PC-3 (cell line): Measurements from ENCODE around the gene CTNND1. TPM values are rescaled to one million over a fixed set of nuclear protein-coding genes. Genes with fewer than 3 reads are reported as not detected.

Experiments used
- ATAC-seq: fragments of 200-7000 bp; cut with Tn5 transposase; 2 replicates; pipeline ENCODE4 v1.9.1; 2020; ENCODE audit warnings: mild to moderate bottlenecking, moderate library complexity
- BruUV-seq: library from RNA; stranded (reverse); fragments of 400-500 nt; replicated peaks from 2 replicates; lab custom pipeline; 2021; lab: Mats Ljungman, UMichigan
- CTCF ChIA-PET: fragments of 300-600 bp; sonication (Branson Sonifier 250); formaldehyde crosslinking; loops from one replicate; lab custom pipeline; 2022; ENCODE audit warnings: antibody characterized with exemption; lab: Charles Lee
- POLR2A ChIA-PET: fragments of 300-600 bp; sonication (Branson Sonifier 250); formaldehyde crosslinking; loops from one replicate; lab custom pipeline; 2022; ENCODE audit warnings: antibody characterized with exemption; ENCODE audit not compliant: unreplicated experiment; lab: Charles Lee
- DNase-seq: peaks from one replicate; pipeline ENCODE4 v3.0.0-alpha.2; 2015
- H2AFZ ChIP-seq: fragments of 300-600 bp; sonication (generic); 2 replicates; pipeline ENCODE4 v1.6.0; 2016; ENCODE audit warnings: antibody characterized with exemption, low read length
- H3F3A ChIP-seq: fragments of 300-600 bp; sonication (generic); one replicate; pipeline ENCODE4 v1.6.0; 2017; ENCODE audit warnings: antibody characterized with exemption, low read length, control low read depth, mild to moderate bottlenecking; ENCODE audit not compliant: unreplicated experiment
- H3K27ac ChIP-seq: fragments of 300-600 bp; sonication (generic); 2 replicates; pipeline ENCODE4 v1.5.1; 2016; ENCODE audit warnings: mild to moderate bottlenecking, low read length
- H3K27me3 ChIP-seq: fragments of 300-600 bp; sonication (generic); 2 replicates; pipeline ENCODE4 v1.6.1; 2016; ENCODE audit warnings: low read length, mixed read lengths
- H3K36me3 ChIP-seq: fragments of 300-600 bp; sonication (generic); 2 replicates; pipeline ENCODE4 v1.6.1; 2016; ENCODE audit warnings: low read depth, mixed run types, low read length, mixed read lengths
- H3K4me1 ChIP-seq: fragments of 300-600 bp; sonication (generic); 2 replicates; pipeline ENCODE4 v1.5.1; 2016; ENCODE audit warnings: low read length; ENCODE audit not compliant: insufficient read depth
- H3K4me2 ChIP-seq: fragments of 300-600 bp; sonication (generic); 2 replicates; pipeline ENCODE4 v1.6.0; 2016; ENCODE audit warnings: low read length
- H3K4me3 ChIP-seq: fragments of 300-600 bp; sonication (generic); 2 replicates; pipeline ENCODE4 v1.5.1; 2016; ENCODE audit warnings: mild to moderate bottlenecking, low read length, mixed read lengths
- H3K79me2 ChIP-seq: fragments of 300-600 bp; sonication (generic); 2 replicates; pipeline ENCODE4 v1.6.1; 2017; ENCODE audit warnings: low read length, mixed read lengths
- H3K9ac ChIP-seq: fragments of 300-600 bp; sonication (generic); 2 replicates; pipeline ENCODE4 v1.6.0; 2016; ENCODE audit warnings: mild to moderate bottlenecking, low read length
- H3K9me2 ChIP-seq: fragments of 300-600 bp; sonication (generic); replicated peaks from 2 replicates; pipeline ENCODE4 v1.6.1; 2016; ENCODE audit warnings: mixed run types, low read length, mixed read lengths
- H3K9me3 ChIP-seq: fragments of 300-600 bp; sonication (generic); 2 replicates; pipeline ENCODE4 v1.6.1; 2016; ENCODE audit warnings: low read length, mixed read lengths
- H4K20me1 ChIP-seq: fragments of 300-600 bp; sonication (generic); 2 replicates; pipeline ENCODE4 v1.6.1; 2016; ENCODE audit warnings: low read length, mixed read lengths
- EZH2 ChIP-seq: fragments of 300-600 bp; sonication (generic); IDR thresholded peaks from one replicate; pipeline ENCODE4 v1.6.1; 2017; ENCODE audit warnings: antibody characterized with exemption, mild to moderate bottlenecking, low read length; ENCODE audit not compliant: unreplicated experiment
- EZH2phosphoT487 ChIP-seq: fragments of 300-600 bp; sonication (generic); IDR thresholded peaks from 2 replicates; pipeline ENCODE4 v1.6.1; 2018; ENCODE audit warnings: mild to moderate bottlenecking, antibody characterized with exemption, low read length, borderline replicate concordance
- intact Hi-C: fragments of 100-400 bp; cut with micrococcal nuclease; formaldehyde crosslinking; loops from 2 replicates; pipeline ENCODE4 v1.9.0; 2023
- total RNA-seq: library from RNA; depleted of rRNA; stranded (reverse); fragments of >200 nt; gene quantifications from 2 replicates; pipeline ENCODE4 v1.2.3, GENCODE V29; 2014
- TF ChIP-seq, protein P1 (sequence below): fragments of 300-600 bp; sonication (generic); conservative IDR thresholded peaks from 2 replicates; pipeline ENCODE4 v1.5.1; 2017; ENCODE audit warnings: antibody characterized with exemption, low read depth, mild to moderate bottlenecking, low read length

CTNND1 gene
- total RNA-seq, 1 experiment from 2014 or later, result 121 TPM

DNA sequence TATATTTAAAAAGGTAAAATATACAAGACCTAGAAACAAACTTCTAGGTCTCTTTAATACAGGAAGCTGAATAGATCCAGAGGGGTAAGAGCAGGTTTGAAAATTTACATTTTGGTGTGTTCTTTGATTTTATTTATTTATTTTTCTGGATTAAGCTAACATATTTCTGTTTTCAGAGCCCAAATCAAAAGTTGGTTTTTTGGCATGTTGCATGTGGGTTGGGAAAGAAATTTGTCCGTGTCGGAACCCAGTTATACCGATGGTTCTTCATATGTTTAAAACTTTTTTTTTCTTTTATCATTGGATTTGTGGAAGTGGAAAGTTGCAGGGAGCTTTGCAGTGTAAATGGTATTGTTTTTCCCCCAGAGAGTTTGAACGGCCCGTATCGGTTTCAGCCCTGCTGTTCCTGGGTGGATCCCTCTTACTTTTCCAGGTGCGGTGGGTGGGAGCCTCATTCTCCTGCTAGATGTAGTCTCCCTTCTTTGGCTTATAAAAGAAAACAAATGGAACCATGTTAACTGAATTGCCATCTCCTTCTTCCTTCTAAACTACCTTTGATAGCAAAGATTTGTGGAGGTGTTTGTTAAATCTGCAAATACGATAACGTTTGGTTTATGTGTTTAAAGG, 746 bp downstream of the CTNND1 start:
- no peaks in the 10 kb centered on the region; the same call in 1 of the 2 replicates for H3K36me3 ChIP-seq
- peaks cover 58% of the 10 kb centered on the region for H3K79me2 ChIP-seq
- peaks cover 43% of the 10 kb centered on the region for H4K20me1 ChIP-seq
- POLR2A ChIA-PET, result interaction anchor here (0.6 to 3.9 kb wide), 3 partner anchors 16 to 37 kb away, joined by 16 to 39 read pairs (median 18); no protein-coding TSS in a partner anchor
- no peaks in the 10 kb centered on the region for H3F3A ChIP-seq
- peaks cover 26% of the 10 kb centered on the region for H3K4me1 ChIP-seq
- H3K9me2 ChIP-seq, result no peaks in the 10 kb centered on the region
- H3K9me3 ChIP-seq, result no peaks in the 10 kb centered on the region
- ATAC-seq (no peak; the same call in 1 of the 2 replicates), DNase-seq (peak; percentile 23)
- H3K4me2 ChIP-seq, result peak overlapping the region; percentile 84
- H3K9ac ChIP-seq, result peak overlapping the region; percentile 91
- H3K27me3 ChIP-seq, result no peaks in the 10 kb centered on the region
- peak overlapping the region; percentile 40; the same call in 1 of the 2 replicates for H2AFZ ChIP-seq
- intact Hi-C loops, result loop anchor here (5.0 kb wide), 2 partner anchors 630 to 750 kb away; no protein-coding TSS in a partner anchor
- peak overlapping the region; percentile 79 for H3K4me3 ChIP-seq
- TF ChIP-seq, protein P1, sequence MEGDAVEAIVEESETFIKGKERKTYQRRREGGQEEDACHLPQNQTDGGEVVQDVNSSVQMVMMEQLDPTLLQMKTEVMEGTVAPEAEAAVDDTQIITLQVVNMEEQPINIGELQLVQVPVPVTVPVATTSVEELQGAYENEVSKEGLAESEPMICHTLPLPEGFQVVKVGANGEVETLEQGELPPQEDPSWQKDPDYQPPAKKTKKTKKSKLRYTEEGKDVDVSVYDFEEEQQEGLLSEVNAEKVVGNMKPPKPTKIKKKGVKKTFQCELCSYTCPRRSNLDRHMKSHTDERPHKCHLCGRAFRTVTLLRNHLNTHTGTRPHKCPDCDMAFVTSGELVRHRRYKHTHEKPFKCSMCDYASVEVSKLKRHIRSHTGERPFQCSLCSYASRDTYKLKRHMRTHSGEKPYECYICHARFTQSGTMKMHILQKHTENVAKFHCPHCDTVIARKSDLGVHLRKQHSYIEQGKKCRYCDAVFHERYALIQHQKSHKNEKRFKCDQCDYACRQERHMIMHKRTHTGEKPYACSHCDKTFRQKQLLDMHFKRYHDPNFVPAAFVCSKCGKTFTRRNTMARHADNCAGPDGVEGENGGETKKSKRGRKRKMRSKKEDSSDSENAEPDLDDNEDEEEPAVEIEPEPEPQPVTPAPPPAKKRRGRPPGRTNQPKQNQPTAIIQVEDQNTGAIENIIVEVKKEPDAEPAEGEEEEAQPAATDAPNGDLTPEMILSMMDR, result no peak
- no peak for TF ChIP-seq EZH2
- TF ChIP-seq EZH2phosphoT487, result no peak
- TSS peak; percentile 76 for BruUV-seq
- CTCF ChIA-PET, result interaction anchor here (0.5 to 2.3 kb wide), 6 partner anchors 16 to 38 kb away, joined by 3 to 56 read pairs (median 9); no protein-coding TSS in a partner anchor
- H3K27ac ChIP-seq, result peak overlapping the region; percentile 84

GRCh38 chr11:57763568-57763967, 2.0 kb downstream of the CTNND1 start:
- peak; percentile 66 for DNase-seq
- TSS peak; percentile 92 for BruUV-seq

More at GRCh38 chr11:57763568-57763967, 2.0 kb downstream of the CTNND1 start:
- intact Hi-C loops, result loop anchor here (5.0 kb wide), 2 partner anchors 629 to 749 kb away; no protein-coding TSS in a partner anchor
- peaks cover 26% of the 10 kb centered on the region for H3K4me1 ChIP-seq
- no peak overlapping the region for H3K27ac ChIP-seq
- H2AFZ ChIP-seq, result no peak overlapping the region
- peaks cover 46% of the 10 kb centered on the region for H4K20me1 ChIP-seq
- peak overlapping the region; percentile 84 for H3K4me2 ChIP-seq
- H3K9me3 ChIP-seq, result no peaks in the 10 kb centered on the region
- H3K9ac ChIP-seq, result peak overlapping the region; percentile 91
- no peaks in the 10 kb centered on the region for H3F3A ChIP-seq
- peaks cover 70% of the 10 kb centered on the region for H3K79me2 ChIP-seq
- TF ChIP-seq, protein P1, result peak; percentile 54
- no peak for TF ChIP-seq EZH2phosphoT487
- no peak for TF ChIP-seq EZH2
- ChIA-PET POLR2A (interaction anchor here (0.6 to 3.9 kb wide), 2 partner anchors 15 to 749 kb away, joined by 4 to 39 read pairs; no protein-coding TSS in a partner anchor), CTCF (interaction anchor here (2.3 kb wide), 1 partner anchor 37 kb away, joined by 12 read pairs; no protein-coding TSS in a partner anchor)
- H3K4me3 ChIP-seq, result peak overlapping the region; percentile 79
- ATAC-seq, result peak; percentile 66
- no peaks in the 10 kb centered on the region; the same call in 1 of the 2 replicates for H3K36me3 ChIP-seq
- no peaks in the 10 kb centered on the region for H3K27me3 ChIP-seq
- no peaks in the 10 kb centered on the region for H3K9me2 ChIP-seq
